PC-3 (cell line): Measurements from ENCODE around the gene PKP3.
"Not testable (repeated sequence)": the region's sequence is repeated elsewhere in the genome, so short reads cannot be mapped to it uniquely, and the experiment has no call there.

ENCODE experiments used
- EZH2 ChIP-seq: fragments of 300-600 bp; sonication (generic); IDR thresholded peaks from one replicate; pipeline ENCODE4 v1.6.1; 2017; ENCODE audit warnings: antibody characterized with exemption, mild to moderate bottlenecking, low read length; ENCODE audit not compliant: unreplicated experiment
- TF ChIP-seq, protein P1 (sequence below): fragments of 300-600 bp; sonication (generic); conservative IDR thresholded peaks from 2 replicates; pipeline ENCODE4 v1.5.1; 2017; ENCODE audit warnings: antibody characterized with exemption, low read depth, mild to moderate bottlenecking, low read length

GRCh38 chr11:410711-411110 lies 16.7 kb downstream of the PKP3 start:
- TF ChIP-seq, protein P1, sequence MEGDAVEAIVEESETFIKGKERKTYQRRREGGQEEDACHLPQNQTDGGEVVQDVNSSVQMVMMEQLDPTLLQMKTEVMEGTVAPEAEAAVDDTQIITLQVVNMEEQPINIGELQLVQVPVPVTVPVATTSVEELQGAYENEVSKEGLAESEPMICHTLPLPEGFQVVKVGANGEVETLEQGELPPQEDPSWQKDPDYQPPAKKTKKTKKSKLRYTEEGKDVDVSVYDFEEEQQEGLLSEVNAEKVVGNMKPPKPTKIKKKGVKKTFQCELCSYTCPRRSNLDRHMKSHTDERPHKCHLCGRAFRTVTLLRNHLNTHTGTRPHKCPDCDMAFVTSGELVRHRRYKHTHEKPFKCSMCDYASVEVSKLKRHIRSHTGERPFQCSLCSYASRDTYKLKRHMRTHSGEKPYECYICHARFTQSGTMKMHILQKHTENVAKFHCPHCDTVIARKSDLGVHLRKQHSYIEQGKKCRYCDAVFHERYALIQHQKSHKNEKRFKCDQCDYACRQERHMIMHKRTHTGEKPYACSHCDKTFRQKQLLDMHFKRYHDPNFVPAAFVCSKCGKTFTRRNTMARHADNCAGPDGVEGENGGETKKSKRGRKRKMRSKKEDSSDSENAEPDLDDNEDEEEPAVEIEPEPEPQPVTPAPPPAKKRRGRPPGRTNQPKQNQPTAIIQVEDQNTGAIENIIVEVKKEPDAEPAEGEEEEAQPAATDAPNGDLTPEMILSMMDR, result not testable (repeated sequence)
- not testable (repeated sequence) for TF ChIP-seq EZH2
